Gastroesophageal sphincter (tissue), 3 donors: ENCODE measurements around the gene DUSP6.

Experiments
- POLR2AphosphoS5 ChIP-seq: sonication (generic); formaldehyde crosslinking; IDR thresholded peaks from one replicate; pipeline ENCODE4 v1.6.1; 2017; ENCODE audit warnings: antibody characterized with exemption
- TF ChIP-seq, protein P1 (sequence below), 4 experiments: fragments of 200-600 bp in 2 of 4; fragments of 450-650 bp in 2 of 4; sonication (generic) in 1 of 4; IDR thresholded peaks; one replicate each; pipeline ENCODE4 v1.5.1; 2017 to 2019; ENCODE audit warnings: antibody characterized with exemption in 4 of 4, mild to moderate bottlenecking in 2 of 4, moderate library complexity in 2 of 4

GRCh38 chr12:89370850-89371249 is 18.5 kb upstream of the DUSP6 start:
- no peak for TF ChIP-seq POLR2AphosphoS5
- TF ChIP-seq, protein P1, sequence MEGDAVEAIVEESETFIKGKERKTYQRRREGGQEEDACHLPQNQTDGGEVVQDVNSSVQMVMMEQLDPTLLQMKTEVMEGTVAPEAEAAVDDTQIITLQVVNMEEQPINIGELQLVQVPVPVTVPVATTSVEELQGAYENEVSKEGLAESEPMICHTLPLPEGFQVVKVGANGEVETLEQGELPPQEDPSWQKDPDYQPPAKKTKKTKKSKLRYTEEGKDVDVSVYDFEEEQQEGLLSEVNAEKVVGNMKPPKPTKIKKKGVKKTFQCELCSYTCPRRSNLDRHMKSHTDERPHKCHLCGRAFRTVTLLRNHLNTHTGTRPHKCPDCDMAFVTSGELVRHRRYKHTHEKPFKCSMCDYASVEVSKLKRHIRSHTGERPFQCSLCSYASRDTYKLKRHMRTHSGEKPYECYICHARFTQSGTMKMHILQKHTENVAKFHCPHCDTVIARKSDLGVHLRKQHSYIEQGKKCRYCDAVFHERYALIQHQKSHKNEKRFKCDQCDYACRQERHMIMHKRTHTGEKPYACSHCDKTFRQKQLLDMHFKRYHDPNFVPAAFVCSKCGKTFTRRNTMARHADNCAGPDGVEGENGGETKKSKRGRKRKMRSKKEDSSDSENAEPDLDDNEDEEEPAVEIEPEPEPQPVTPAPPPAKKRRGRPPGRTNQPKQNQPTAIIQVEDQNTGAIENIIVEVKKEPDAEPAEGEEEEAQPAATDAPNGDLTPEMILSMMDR (IDR thresholded peaks at IDR 0.05) = no peak
